Measurements from ENCODE around the gene FNDC3A. TPM values are rescaled to one million over a fixed set of nuclear protein-coding genes. Genes with fewer than 3 reads are reported as not detected.

The FNDC3A gene
- total and polyA plus RNA-seq, 2 experiments from 2014 or later: 21.9 to 73.5 TPM

DNA sequence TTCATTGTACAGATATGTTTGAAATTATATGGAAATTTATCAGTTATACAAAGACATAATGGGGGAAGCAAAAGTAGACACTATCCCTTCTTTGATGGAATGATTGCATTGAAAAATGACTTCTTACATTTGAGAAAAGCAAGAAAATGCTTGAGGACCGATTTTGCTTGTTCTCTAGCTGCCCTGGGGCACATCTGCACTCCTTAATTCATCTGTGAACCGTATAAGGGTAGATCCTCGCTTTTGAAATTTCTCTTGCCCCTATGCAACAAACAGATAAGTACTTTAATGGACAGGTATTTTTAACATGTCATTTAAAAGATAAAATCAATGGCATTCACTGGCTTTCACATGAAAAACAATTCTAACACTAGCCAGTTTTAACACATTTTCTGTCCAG is 230.9 kb downstream of the FNDC3A start:
- TF ChIP-seq, protein P1, sequence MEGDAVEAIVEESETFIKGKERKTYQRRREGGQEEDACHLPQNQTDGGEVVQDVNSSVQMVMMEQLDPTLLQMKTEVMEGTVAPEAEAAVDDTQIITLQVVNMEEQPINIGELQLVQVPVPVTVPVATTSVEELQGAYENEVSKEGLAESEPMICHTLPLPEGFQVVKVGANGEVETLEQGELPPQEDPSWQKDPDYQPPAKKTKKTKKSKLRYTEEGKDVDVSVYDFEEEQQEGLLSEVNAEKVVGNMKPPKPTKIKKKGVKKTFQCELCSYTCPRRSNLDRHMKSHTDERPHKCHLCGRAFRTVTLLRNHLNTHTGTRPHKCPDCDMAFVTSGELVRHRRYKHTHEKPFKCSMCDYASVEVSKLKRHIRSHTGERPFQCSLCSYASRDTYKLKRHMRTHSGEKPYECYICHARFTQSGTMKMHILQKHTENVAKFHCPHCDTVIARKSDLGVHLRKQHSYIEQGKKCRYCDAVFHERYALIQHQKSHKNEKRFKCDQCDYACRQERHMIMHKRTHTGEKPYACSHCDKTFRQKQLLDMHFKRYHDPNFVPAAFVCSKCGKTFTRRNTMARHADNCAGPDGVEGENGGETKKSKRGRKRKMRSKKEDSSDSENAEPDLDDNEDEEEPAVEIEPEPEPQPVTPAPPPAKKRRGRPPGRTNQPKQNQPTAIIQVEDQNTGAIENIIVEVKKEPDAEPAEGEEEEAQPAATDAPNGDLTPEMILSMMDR (IDR thresholded peaks at IDR 0.05; ENCODE audit: poor library complexity): no peak
- Histone ChIP-seq H3K27me3 (no peaks in the 10 kb centered on the region), H3K4me3 (no peak overlapping the region), H3K9me3 (ENCODE audit: low read depth) (no peaks in the 10 kb centered on the region), H3K9me2 (replicated peaks; ENCODE audit: insufficient read depth) (no peaks in the 10 kb centered on the region), H2AFZ (no peak overlapping the region), H4K20me1 (ENCODE audit: insufficient read depth, poor library complexity, severe bottlenecking) (no peaks in the 10 kb centered on the region), H3K4me2 (no peak overlapping the region), H3K79me2 (no peaks in the 10 kb centered on the region), H3K36me3 (replicated peaks; ENCODE audit: insufficient read depth, low read depth) (no peaks in the 10 kb centered on the region), H3K4me1 (ENCODE audit: insufficient read depth) (no peaks in the 10 kb centered on the region), H3K27ac (no peak overlapping the region)
- no peak for DNase-seq (ENCODE audit: low spot score)
- WGBS (ENCODE audit: low lambda C conversion rate, missing lambda C conversion rate): 94% methylated on average over 3 of the region's 3 CpGs

DNA sequence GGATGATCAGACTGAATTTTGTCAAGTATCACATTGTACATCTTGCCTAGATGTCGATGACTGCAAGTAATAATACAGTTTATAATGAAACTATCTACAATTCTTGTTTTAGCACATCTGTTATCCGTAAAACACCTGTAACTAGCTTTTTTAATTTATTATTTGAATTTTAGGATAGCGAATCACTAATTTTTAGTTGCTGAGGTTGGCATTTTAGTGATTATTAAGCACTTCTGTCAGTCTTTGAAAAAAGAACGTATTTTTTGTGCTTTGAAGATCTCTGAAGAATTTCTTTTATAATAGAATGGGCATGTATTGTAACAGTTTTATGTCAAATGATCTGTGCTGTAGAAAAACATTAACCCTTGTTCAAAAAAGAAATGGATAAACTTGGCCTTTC is 232.9 kb downstream of the FNDC3A start:
- no peaks in the 10 kb centered on the region for H3K27me3 ChIP-seq
- no peaks in the 10 kb centered on the region for H3K4me1 ChIP-seq (ENCODE audit: insufficient read depth)
- no peak overlapping the region for H3K4me2 ChIP-seq
- H3K36me3 ChIP-seq (replicated peaks; ENCODE audit: insufficient read depth, low read depth): no peaks in the 10 kb centered on the region
- WGBS (ENCODE audit: low lambda C conversion rate, missing lambda C conversion rate): 97% methylated on average over 4 of the region's 4 CpGs
- no peaks in the 10 kb centered on the region for H4K20me1 ChIP-seq (ENCODE audit: insufficient read depth, poor library complexity, severe bottlenecking)
- H3K9me2 ChIP-seq (replicated peaks; ENCODE audit: insufficient read depth): no peaks in the 10 kb centered on the region
- no peak overlapping the region for H3K27ac ChIP-seq
- TF ChIP-seq EZH2 (IDR thresholded peaks at IDR 0.05; ENCODE audit: borderline replicate concordance): no peak
- TF ChIP-seq, protein P1 (IDR thresholded peaks at IDR 0.05; ENCODE audit: poor library complexity): no peak
- TF ChIP-seq EZH2phosphoT487 (IDR thresholded peaks at IDR 0.05; ENCODE audit: low read depth, severe bottlenecking, unreplicated experiment): no peak
- H3K4me3 ChIP-seq: no peak overlapping the region
- DNase-seq (ENCODE audit: low spot score): no peak
- no peaks in the 10 kb centered on the region for H3K9me3 ChIP-seq (ENCODE audit: low read depth)
- H2AFZ ChIP-seq: no peak overlapping the region
- H3K79me2 ChIP-seq: no peaks in the 10 kb centered on the region

DNA sequence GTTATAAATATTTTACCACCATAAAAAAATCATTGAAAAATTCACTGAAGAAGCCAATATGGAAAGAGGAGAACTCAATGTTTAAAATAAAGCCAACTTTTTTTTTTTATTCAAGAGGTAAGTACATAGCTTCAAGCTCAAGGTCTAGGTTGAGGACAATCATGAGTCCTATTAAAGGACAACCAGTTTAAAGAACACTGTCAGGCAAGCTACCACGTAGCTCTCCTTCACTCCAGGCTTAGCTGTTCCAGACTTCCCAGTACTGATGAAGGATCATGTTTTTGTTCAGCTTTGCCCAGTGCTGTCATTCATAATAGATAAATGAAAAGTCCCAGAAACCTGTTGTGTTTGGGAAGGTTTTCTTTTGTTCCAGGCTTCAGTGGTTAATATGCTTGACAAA is 234.4 kb downstream of the FNDC3A start:
- no peak for DNase-seq (ENCODE audit: low spot score)
- TF ChIP-seq, protein P1 (IDR thresholded peaks at IDR 0.05; ENCODE audit: poor library complexity): no peak
- TF ChIP-seq EZH2phosphoT487 (IDR thresholded peaks at IDR 0.05; ENCODE audit: low read depth, severe bottlenecking, unreplicated experiment): no peak
- no peak for TF ChIP-seq EZH2 (IDR thresholded peaks at IDR 0.05; ENCODE audit: borderline replicate concordance)
- Histone ChIP-seq H3K9me2 (replicated peaks; ENCODE audit: insufficient read depth) (no peaks in the 10 kb centered on the region), H3K4me3 (no peak overlapping the region), H3K9me3 (ENCODE audit: low read depth) (no peaks in the 10 kb centered on the region), H3K27me3 (no peaks in the 10 kb centered on the region), H4K20me1 (ENCODE audit: insufficient read depth, poor library complexity, severe bottlenecking) (no peaks in the 10 kb centered on the region), H3K4me2 (no peak overlapping the region), H3K36me3 (replicated peaks; ENCODE audit: insufficient read depth, low read depth) (no peaks in the 10 kb centered on the region), H3K4me1 (ENCODE audit: insufficient read depth) (no peaks in the 10 kb centered on the region), H3K79me2 (no peaks in the 10 kb centered on the region), H2AFZ (no peak overlapping the region), H3K27ac (no peak overlapping the region)
- 85% methylated on average over 1 of the region's 1 CpG for WGBS (ENCODE audit: low lambda C conversion rate, missing lambda C conversion rate)

DNA sequence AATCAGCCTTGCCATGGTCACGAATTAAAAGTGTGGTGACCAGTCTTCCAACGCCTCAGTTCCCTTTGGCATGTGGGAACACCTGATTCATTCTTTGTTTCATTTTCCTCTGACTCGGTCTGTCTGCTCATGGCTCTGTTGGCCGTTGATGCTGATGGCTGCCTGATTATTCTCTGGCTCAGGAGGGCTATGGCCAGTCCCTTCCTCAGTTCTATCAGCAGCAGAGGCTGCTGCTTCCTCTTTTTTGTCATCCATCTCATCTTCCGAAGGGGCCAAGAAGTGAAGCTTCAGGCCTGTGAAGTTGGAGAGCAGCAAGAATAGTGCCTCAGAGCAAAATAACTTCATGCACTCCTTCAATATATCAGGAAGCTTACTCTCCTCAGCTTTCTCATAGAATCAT is 235.0 kb downstream of the FNDC3A start:
- H3K27me3 ChIP-seq: no peaks in the 10 kb centered on the region
- no peaks in the 10 kb centered on the region for H4K20me1 ChIP-seq (ENCODE audit: insufficient read depth, poor library complexity, severe bottlenecking)
- H3K36me3 ChIP-seq (replicated peaks; ENCODE audit: insufficient read depth, low read depth): no peaks in the 10 kb centered on the region
- H3K4me3 ChIP-seq: no peak overlapping the region
- no peak overlapping the region for H3K27ac ChIP-seq
- TF ChIP-seq, protein P1 (IDR thresholded peaks at IDR 0.05; ENCODE audit: poor library complexity): no peak
- TF ChIP-seq EZH2phosphoT487 (IDR thresholded peaks at IDR 0.05; ENCODE audit: low read depth, severe bottlenecking, unreplicated experiment): no peak
- no peak for TF ChIP-seq EZH2 (IDR thresholded peaks at IDR 0.05; ENCODE audit: borderline replicate concordance)
- DNase-seq (ENCODE audit: low spot score): no peak
- H3K9me2 ChIP-seq (replicated peaks; ENCODE audit: insufficient read depth): no peaks in the 10 kb centered on the region
- H3K9me3 ChIP-seq (ENCODE audit: low read depth): no peaks in the 10 kb centered on the region
- no peak overlapping the region for H3K4me2 ChIP-seq
- no peak overlapping the region for H2AFZ ChIP-seq
- WGBS (ENCODE audit: low lambda C conversion rate, missing lambda C conversion rate): over 99% methylated on average over 5 of the region's 5 CpGs
- H3K4me1 ChIP-seq (ENCODE audit: insufficient read depth): no peaks in the 10 kb centered on the region
- H3K79me2 ChIP-seq: no peaks in the 10 kb centered on the region

Measured in hepatocyte (in vitro differentiated cells).